HEK293T (cell line): Measurements from ENCODE around the gene TIMM10.

ENCODE experiments used
- ARNT ChIP-seq: fragments of 450-650 bp; IDR thresholded peaks from 2 replicates; pipeline ENCODE4 v1.6.1; 2017; ENCODE audit warnings: mild to moderate bottlenecking
- BHLHE40 ChIP-seq: fragments of 450-650 bp; IDR thresholded peaks from 2 replicates; pipeline ENCODE4 v1.6.1; 2016; ENCODE audit warnings: mild to moderate bottlenecking, moderate library complexity, borderline replicate concordance
- CTBP1 ChIP-seq: fragments of 450-650 bp; IDR thresholded peaks from 2 replicates; pipeline ENCODE4 v1.6.1; 2016; ENCODE audit warnings: borderline replicate concordance
- FOXK2 ChIP-seq: fragments of 450-650 bp; IDR thresholded peaks from 2 replicates; pipeline ENCODE4 v1.6.1; 2016; ENCODE audit warnings: mild to moderate bottlenecking
- FOXM1 ChIP-seq: fragments of 450-650 bp; IDR thresholded peaks from 2 replicates; pipeline ENCODE4 v1.6.1; 2017; ENCODE audit warnings: mild to moderate bottlenecking, borderline replicate concordance
- HDGF ChIP-seq: fragments of 450-650 bp; IDR thresholded peaks from 2 replicates; pipeline ENCODE4 v1.6.1; 2017; ENCODE audit warnings: antibody characterized with exemption, borderline replicate concordance
- NFRKB ChIP-seq: fragments of 450-650 bp; IDR thresholded peaks from 2 replicates; pipeline ENCODE4 v1.6.1; 2016; ENCODE audit warnings: mild to moderate bottlenecking, moderate library complexity
- PKNOX1 ChIP-seq: fragments of 450-650 bp; IDR thresholded peaks from 2 replicates; pipeline ENCODE4 v1.6.1; 2016
- SP1 ChIP-seq: fragments of 450-650 bp; IDR thresholded peaks from 2 replicates; pipeline ENCODE4 v1.6.1; 2017
- SUZ12 ChIP-seq: fragments of 450-650 bp; IDR thresholded peaks from 2 replicates; pipeline ENCODE4 v1.6.1; 2016; ENCODE audit warnings: mild to moderate bottlenecking
- TARDBP ChIP-seq: fragments of 450-650 bp; IDR thresholded peaks from 2 replicates; pipeline ENCODE4 v1.6.1; 2016
- ZNF384 ChIP-seq: fragments of 450-650 bp; IDR thresholded peaks from 2 replicates; pipeline ENCODE4 v1.6.1; 2016

DNA sequence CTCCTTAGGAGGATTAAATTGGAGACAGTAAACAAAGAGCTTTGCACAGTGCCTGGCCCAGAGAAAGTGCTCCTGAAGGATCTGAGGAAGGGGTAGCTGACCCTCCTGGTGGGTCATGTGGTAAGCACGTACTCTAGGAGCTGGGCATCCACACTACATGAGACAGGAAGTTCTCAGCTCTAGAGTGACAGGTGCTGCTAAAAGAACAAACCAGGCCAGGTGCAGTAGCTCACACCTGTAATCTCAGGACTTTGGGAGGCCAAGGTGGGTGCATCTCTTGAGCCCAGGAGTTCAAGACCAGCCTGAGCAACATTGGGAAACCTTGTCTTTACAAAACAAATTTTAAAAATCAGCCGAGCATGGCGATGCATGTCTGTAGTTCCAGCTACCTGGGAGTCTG lies 28.2 kb downstream of the TIMM10 start:
- TF ChIP-seq ZNF384 (no peak), BHLHE40 (no peak), SUZ12 (no peak), SP1 (no peak), FOXM1 (no peak), HDGF (no peak), FOXK2 (no peak), ARNT (no peak), TARDBP (no peak), PKNOX1 (no peak), NFRKB (no peak), CTBP1 (no peak)
